DND-41 (cell line): ENCODE measurements around the gene TMBIM1.

ENCODE experiments used
- ATAC-seq: fragments of 200-7000 bp; cut with Tn5 transposase; 3 replicates; pipeline ENCODE4 v1.9.1; 2021; ENCODE audit warnings: low read depth; ENCODE audit not compliant: insufficient read depth
- DNase-seq: peaks from one replicate; pipeline ENCODE4 v3.0.0-alpha.2; 2020
- H2AFZ ChIP-seq: 2 replicates; pipeline ENCODE4 v1.6.0; 2012; ENCODE audit warnings: low read depth, low read length
- H3K27ac ChIP-seq: 2 replicates; pipeline ENCODE4 v1.5.1; 2012; ENCODE audit warnings: low read length, inconsistent platforms
- H3K27me3 ChIP-seq: fragments of 200-600 bp; sonication (generic); 2 replicates; pipeline ENCODE4 v1.6.0; 2012; ENCODE audit warnings: low read length, mild to moderate bottlenecking, inconsistent platforms; ENCODE audit not compliant: insufficient read depth, poor library complexity
- H3K36me3 ChIP-seq: 2 replicates; pipeline ENCODE4 v1.5.1; 2012; ENCODE audit warnings: low read length, inconsistent platforms; ENCODE audit not compliant: insufficient read depth
- H3K4me1 ChIP-seq: 2 replicates; pipeline ENCODE4 v1.5.1; 2012; ENCODE audit warnings: mild to moderate bottlenecking, low read length; ENCODE audit not compliant: insufficient read depth
- H3K4me2 ChIP-seq: 2 replicates; pipeline ENCODE4 v1.6.0; 2012; ENCODE audit warnings: mild to moderate bottlenecking, moderate library complexity, low read length, inconsistent platforms; ENCODE audit not compliant: insufficient read depth
- H3K4me3 ChIP-seq, 2 experiments: fragments of 200-600 bp in 1 of 2; shearing (Covaris generic) in 1 of 2; 2 replicates each; pipeline ENCODE4 v1.5.1; 2012 to 2016; ENCODE audit warnings: inconsistent platforms in 2 of 2, low read length in 2 of 2, mild to moderate bottlenecking in 2 of 2, low read depth in 1 of 2, moderate library complexity in 1 of 2
- H3K79me2 ChIP-seq: 2 replicates; pipeline ENCODE4 v1.6.0; 2012; ENCODE audit warnings: low read length, inconsistent platforms; ENCODE audit not compliant: insufficient read depth
- H3K9ac ChIP-seq: 2 replicates; pipeline ENCODE4 v1.6.0; 2012; ENCODE audit warnings: low read depth, mild to moderate bottlenecking, inconsistent platforms, low read length, moderate library complexity
- H3K9me3 ChIP-seq: 2 replicates; pipeline ENCODE4 v1.5.1; 2012; ENCODE audit warnings: low read length, moderate library complexity, mild to moderate bottlenecking, inconsistent platforms; ENCODE audit not compliant: insufficient read depth, severe bottlenecking
- H4K20me1 ChIP-seq: 2 replicates; pipeline ENCODE4 v1.6.0; 2012; ENCODE audit warnings: low read length; ENCODE audit not compliant: insufficient read depth
- CTCF ChIP-seq: IDR thresholded peaks from 2 replicates; pipeline ENCODE4 v1.5.1; 2012; ENCODE audit warnings: borderline replicate concordance, low read length, moderate library complexity, mild to moderate bottlenecking; ENCODE audit not compliant: poor library complexity, severe bottlenecking; ENCODE audit errors: extremely low read depth
- EZH2 ChIP-seq: IDR thresholded peaks from 3 replicates; pipeline ENCODE4 v1.6.1; 2012; ENCODE audit warnings: borderline replicate concordance, low read depth, mild to moderate bottlenecking, moderate library complexity, low read length, inconsistent platforms; ENCODE audit not compliant: severe bottlenecking

Gene TMBIM1

GRCh38 chr2:218329826-218330593, 37.7 kb upstream of the TMBIM1 start:
- Histone ChIP-seq H3K79me2 (no peaks in the 10 kb centered on the region), H3K27me3 (no peaks in the 10 kb centered on the region), H3K9ac (no peak overlapping the region), H3K9me3 (no peaks in the 10 kb centered on the region), H4K20me1 (no peaks in the 10 kb centered on the region), H3K4me2 (no peak overlapping the region), H3K4me1 (no peaks in the 10 kb centered on the region), H3K4me3 (no peak overlapping the region), H3K36me3 (no peaks in the 10 kb centered on the region), H2AFZ (no peak overlapping the region), H3K27ac (no peak overlapping the region)
- no peak for ATAC-seq
- TF ChIP-seq EZH2 (no peak), CTCF (no peak)
- DNase-seq = no peak

DNA sequence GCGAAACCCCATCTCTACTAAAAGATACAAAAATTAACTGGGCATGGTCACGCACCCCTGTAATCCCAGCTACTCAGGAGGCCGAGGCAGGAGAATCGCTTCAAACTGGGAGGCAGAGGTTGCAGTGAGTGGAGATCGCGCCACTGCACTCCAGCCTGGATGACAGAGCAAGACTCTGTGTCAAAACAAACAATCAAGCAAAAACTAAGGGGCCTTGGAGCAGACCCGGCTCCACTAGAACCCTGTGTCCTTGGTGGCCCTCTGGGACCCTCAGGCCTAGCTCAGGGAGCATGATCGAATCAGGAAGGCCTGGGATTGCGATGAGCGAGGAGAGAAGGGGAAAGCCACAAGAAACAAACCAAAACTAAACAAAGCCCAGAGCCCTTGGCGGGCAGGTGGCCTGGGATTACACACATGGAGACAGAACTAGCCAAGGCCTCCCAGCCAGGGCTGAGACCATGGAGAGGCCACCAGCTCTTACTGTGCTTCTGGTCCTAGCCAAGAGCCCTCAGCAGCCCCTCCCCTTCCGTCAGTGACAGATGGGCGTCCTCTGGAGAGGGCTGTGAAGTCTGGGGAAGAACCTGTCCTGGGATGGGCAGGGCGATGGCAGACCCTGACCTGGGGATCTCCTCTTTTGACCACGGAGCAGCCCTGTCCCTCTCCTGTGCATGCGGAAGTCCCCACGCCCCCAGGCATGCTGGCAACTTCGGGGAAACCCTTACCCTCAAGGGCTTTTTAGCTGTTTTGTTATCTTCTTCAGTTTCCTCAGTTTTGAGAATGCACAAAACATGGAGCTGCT, 36.9 kb upstream of the TMBIM1 start:
- no peak for DNase-seq
- no peaks in the 10 kb centered on the region for H3K27me3 ChIP-seq
- ATAC-seq = no peak
- no peak overlapping the region for H2AFZ ChIP-seq
- TF ChIP-seq EZH2 = no peak
- TF ChIP-seq CTCF = no peak
- H3K4me3 ChIP-seq = no peak overlapping the region
- H3K79me2 ChIP-seq = no peaks in the 10 kb centered on the region
- H3K27ac ChIP-seq = no peak overlapping the region
- H3K9me3 ChIP-seq = no peaks in the 10 kb centered on the region
- H3K9ac ChIP-seq = no peak overlapping the region
- no peak overlapping the region for H3K4me2 ChIP-seq
- no peaks in the 10 kb centered on the region for H3K4me1 ChIP-seq
- H3K36me3 ChIP-seq = no peaks in the 10 kb centered on the region
- H4K20me1 ChIP-seq = no peaks in the 10 kb centered on the region

- ATAC-seq (no peak), DNase-seq (no peak)
- Histone ChIP-seq H3K27me3 (peaks cover 7% of the 10 kb centered on the region), H3K4me2 (no peak overlapping the region), H3K27ac (no peak overlapping the region), H3K4me1 (peaks cover 8% of the 10 kb centered on the region), H3K36me3 (no peaks in the 10 kb centered on the region), H3K9ac (no peak overlapping the region), H3K9me3 (no peaks in the 10 kb centered on the region), H4K20me1 (no peaks in the 10 kb centered on the region), H3K4me3 (no peak overlapping the region), H2AFZ (no peak overlapping the region), H3K79me2 (no peaks in the 10 kb centered on the region)
- no peak for TF ChIP-seq EZH2
- no peak for TF ChIP-seq CTCF
Observed at GRCh38 chr2:218328294-218328693, 36.0 kb upstream of the TMBIM1 start.
